Endodermal cell (in vitro differentiated cells): ENCODE data around the gene ZNF582. TPM values are rescaled to one million over a fixed set of nuclear protein-coding genes. Genes with fewer than 3 reads are reported as not detected.
A peak's percentile ranks its signal among the peaks of the same experiment; 100 is the strongest.
"Not testable (repeated sequence)": the region's sequence is repeated elsewhere in the genome, so short reads cannot be mapped to it uniquely, and the experiment has no call there.

ENCODE experiments used
- DNase-seq: peaks from one replicate; pipeline ENCODE4 v3.0.0-alpha.2; 2017
- H3K27ac ChIP-seq: 2 replicates; pipeline ENCODE4 v1.5.1; 2013; ENCODE audit warnings: mild to moderate bottlenecking, low read depth, low read length, moderate library complexity
- H3K27me3 ChIP-seq: 2 replicates; pipeline ENCODE4 v1.6.1; 2013; ENCODE audit warnings: mild to moderate bottlenecking, low read length, moderate library complexity; ENCODE audit not compliant: insufficient read depth, control insufficient read depth, poor library complexity, severe bottlenecking
- H3K36me3 ChIP-seq: 2 replicates; pipeline ENCODE4 v1.7.0; 2013; ENCODE audit warnings: mild to moderate bottlenecking, low read length, moderate library complexity; ENCODE audit not compliant: control insufficient read depth, insufficient read depth
- H3K4me1 ChIP-seq: one replicate; pipeline ENCODE4 v1.7.0; 2013; ENCODE audit warnings: low read length; ENCODE audit not compliant: control insufficient read depth, insufficient read depth
- H3K4me3 ChIP-seq: 2 replicates; pipeline ENCODE4 v1.5.1; 2013; ENCODE audit warnings: mild to moderate bottlenecking, low read length, moderate library complexity
- H3K9ac ChIP-seq: 2 replicates; pipeline ENCODE4 v1.6.1; 2013; ENCODE audit warnings: mild to moderate bottlenecking, low read length, moderate library complexity; ENCODE audit not compliant: poor library complexity, severe bottlenecking; ENCODE audit errors: extremely low read depth
- H3K9me3 ChIP-seq: 2 replicates; pipeline ENCODE4 v1.6.1; 2013; ENCODE audit warnings: mild to moderate bottlenecking, low read length, moderate library complexity; ENCODE audit not compliant: control insufficient read depth
- H3K27ac Mint-ChIP-seq: 2 replicates; pipeline ENCODE4 v1.8.0; 2020; ENCODE audit warnings: mixed read lengths
- H3K27me3 Mint-ChIP-seq: 2 replicates; pipeline ENCODE4 v1.8.0; 2021; ENCODE audit warnings: mild to moderate bottlenecking, mixed read lengths; ENCODE audit not compliant: insufficient read depth
- H3K36me3 Mint-ChIP-seq: 2 replicates; pipeline ENCODE4 v1.8.0; 2020; ENCODE audit warnings: low read depth, mixed read lengths
- H3K4me1 Mint-ChIP-seq: 2 replicates; pipeline ENCODE4 v1.8.0; 2020; ENCODE audit warnings: mixed read lengths
- H3K4me3 Mint-ChIP-seq: 2 replicates; pipeline ENCODE4 v1.8.0; 2020; ENCODE audit warnings: mild to moderate bottlenecking, moderate library complexity, mixed read lengths
- H3K9me3 Mint-ChIP-seq: 2 replicates; pipeline ENCODE4 v1.8.0; 2020; ENCODE audit warnings: mild to moderate bottlenecking, mixed read lengths
- CTCF ChIP-seq: fragments of 200-600 bp; sonication (generic); conservative IDR thresholded peaks from 2 replicates; pipeline ENCODE4 v1.5.0; 2021; ENCODE audit warnings: antibody characterized with exemption, mild to moderate bottlenecking
- WGBS, 2 experiments: methylation state at CpG; one replicate each; pipeline versions ENCODE4 v1.1.5 to v1.1.7; 2013; ENCODE audit warnings: missing lambda C conversion rate in 2 of 2, mixed read lengths in 1 of 2; ENCODE audit not compliant: insufficient coverage in 1 of 2, insufficient read length in 1 of 2; 5-methylcytosine and 5-hydroxymethylcytosine counted together
- total RNA-seq, 2 donors: library from RNA; stranded (reverse); fragmentation: NEBNext Ultra II Directional in 1 of 2; extraction: Animal tissue kit (Norgen Biotek cat#: 25700) in 1 of 2; gene quantifications; 2 replicates in 1 of 2; 3 replicates in 1 of 2; pipeline ENCODE4 v1.2.1, GENCODE V29; 2021

ZNF582 gene
- total RNA-seq, 2 donors from 2014 or later: 6.4 to 6.8 TPM

- no peaks in the 10 kb centered on the region for H3K27me3 ChIP-seq
- peak; percentile 68 for TF ChIP-seq CTCF
- Mint-ChIP-seq H3K27ac (no peak overlapping the region), H3K36me3 (peaks cover 3% of the 10 kb centered on the region), H3K27me3 (no peaks in the 10 kb centered on the region), H3K9me3 (peaks cover 54% of the 10 kb centered on the region), H3K4me3 (no peak overlapping the region), H3K4me1 (peaks cover 6% of the 10 kb centered on the region)
- no peak overlapping the region for H3K4me3 ChIP-seq
- no peaks in the 10 kb centered on the region for H3K36me3 ChIP-seq
- no peak overlapping the region for H3K9ac ChIP-seq
- H3K9me3 ChIP-seq: peaks cover 38% of the 10 kb centered on the region
- WGBS, 2 experiments: 50 to 62% methylated on average over 4 to 5 of the region's 5 CpGs
- no peaks in the 10 kb centered on the region for H3K4me1 ChIP-seq
- DNase-seq: peak; percentile 54
- H3K27ac ChIP-seq: no peak overlapping the region
Observed at GRCh38 chr19:56348289-56348877, 45.0 kb downstream of the ZNF582 start.

GRCh38 chr19:56347163-56347778 is 46.1 kb downstream of the ZNF582 start:
- H3K27ac Mint-ChIP-seq: no peak overlapping the region
- 80 to 93% methylated on average over 5 to 7 of the region's 7 CpGs for WGBS, 2 experiments

GRCh38 chr19:56341948-56342347 is 51.4 kb downstream of the ZNF582 start:
- Mint-ChIP-seq H3K36me3 (peaks cover 7% of the 10 kb centered on the region), H3K9me3 (peaks cover 79% of the 10 kb centered on the region)

More at GRCh38 chr19:56347163-56347778, 46.1 kb downstream of the ZNF582 start:
- Histone ChIP-seq H3K27ac (no peak overlapping the region), H3K9ac (no peak overlapping the region), H3K4me1 (no peaks in the 10 kb centered on the region), H3K27me3 (no peaks in the 10 kb centered on the region), H3K9me3 (peaks cover 49% of the 10 kb centered on the region), H3K36me3 (no peaks in the 10 kb centered on the region), H3K4me3 (no peak overlapping the region)
- H3K9me3 Mint-ChIP-seq: peaks cover 54% of the 10 kb centered on the region
- no peak for TF ChIP-seq CTCF
- no peaks in the 10 kb centered on the region for H3K27me3 Mint-ChIP-seq
- no peak overlapping the region for H3K4me3 Mint-ChIP-seq
- DNase-seq: no peak
- H3K4me1 Mint-ChIP-seq: peaks cover 6% of the 10 kb centered on the region
- H3K36me3 Mint-ChIP-seq: peaks cover 3% of the 10 kb centered on the region

GRCh38 chr19:56339031-56339430 is 54.3 kb downstream of the ZNF582 start:
- not testable (repeated sequence) for H3K27ac ChIP-seq, H3K27ac Mint-ChIP-seq, DNase-seq, H3K4me3 ChIP-seq, H3K4me3 Mint-ChIP-seq, H3K9ac ChIP-seq, H3K4me1 ChIP-seq, H3K27me3 Mint-ChIP-seq, H3K4me1 Mint-ChIP-seq, H3K27me3 ChIP-seq, H3K36me3 ChIP-seq, H3K36me3 Mint-ChIP-seq
- peaks cover 75% of the 10 kb centered on the region for H3K9me3 Mint-ChIP-seq
- WGBS, 2 experiments: 99 to 100% methylated on average over 1 to 4 of the region's 10 CpGs
- peaks cover 56% of the 10 kb centered on the region for H3K9me3 ChIP-seq

More at GRCh38 chr19:56341948-56342347, 51.4 kb downstream of the ZNF582 start:
- H3K27me3 ChIP-seq: no peaks in the 10 kb centered on the region
- no peak for TF ChIP-seq CTCF
- no peak overlapping the region for H3K9ac ChIP-seq
- peaks cover 74% of the 10 kb centered on the region for H3K9me3 ChIP-seq
- H3K27me3 Mint-ChIP-seq: peaks cover 3% of the 10 kb centered on the region
- no peak overlapping the region for H3K4me3 ChIP-seq
- no peak for DNase-seq
- H3K36me3 ChIP-seq: no peaks in the 10 kb centered on the region
- H3K4me3 Mint-ChIP-seq: no peak overlapping the region
- no peak overlapping the region for H3K27ac ChIP-seq
- no peak overlapping the region for H3K27ac Mint-ChIP-seq
- H3K4me1 ChIP-seq: no peaks in the 10 kb centered on the region
- peaks cover 2% of the 10 kb centered on the region for H3K4me1 Mint-ChIP-seq

- WGBS, 2 experiments: 85 to 100% methylated on average over 1 to 7 of the region's 8 CpGs
- DNase-seq, H3K4me1 Mint-ChIP-seq, H3K36me3 Mint-ChIP-seq, H3K4me1 ChIP-seq, H3K9ac ChIP-seq, H3K4me3 Mint-ChIP-seq, H3K27me3 ChIP-seq, H3K36me3 ChIP-seq, H3K27ac ChIP-seq, H3K4me3 ChIP-seq, H3K27ac Mint-ChIP-seq, H3K27me3 Mint-ChIP-seq: not testable (repeated sequence)
- H3K9me3 Mint-ChIP-seq: peaks cover 59% of the 10 kb centered on the region
- H3K9me3 ChIP-seq: peaks cover 54% of the 10 kb centered on the region
Observed at GRCh38 chr19:56337077-56337476, 56.3 kb downstream of the ZNF582 start.
